CD4-positive, alpha-beta T cell treated with Interleukin-1 beta for 1 hour (primary cell): Measurements from ENCODE around the gene USP43.
"Not testable (repeated sequence)": the region's sequence is repeated elsewhere in the genome, so short reads cannot be mapped to it uniquely, and the experiment has no call there.

Source experiments
- DNase-seq, 2 donors: peaks; one replicate each; pipeline ENCODE4 v3.0.0-alpha.2; 2020 to 2022

USP43 gene, protein sequence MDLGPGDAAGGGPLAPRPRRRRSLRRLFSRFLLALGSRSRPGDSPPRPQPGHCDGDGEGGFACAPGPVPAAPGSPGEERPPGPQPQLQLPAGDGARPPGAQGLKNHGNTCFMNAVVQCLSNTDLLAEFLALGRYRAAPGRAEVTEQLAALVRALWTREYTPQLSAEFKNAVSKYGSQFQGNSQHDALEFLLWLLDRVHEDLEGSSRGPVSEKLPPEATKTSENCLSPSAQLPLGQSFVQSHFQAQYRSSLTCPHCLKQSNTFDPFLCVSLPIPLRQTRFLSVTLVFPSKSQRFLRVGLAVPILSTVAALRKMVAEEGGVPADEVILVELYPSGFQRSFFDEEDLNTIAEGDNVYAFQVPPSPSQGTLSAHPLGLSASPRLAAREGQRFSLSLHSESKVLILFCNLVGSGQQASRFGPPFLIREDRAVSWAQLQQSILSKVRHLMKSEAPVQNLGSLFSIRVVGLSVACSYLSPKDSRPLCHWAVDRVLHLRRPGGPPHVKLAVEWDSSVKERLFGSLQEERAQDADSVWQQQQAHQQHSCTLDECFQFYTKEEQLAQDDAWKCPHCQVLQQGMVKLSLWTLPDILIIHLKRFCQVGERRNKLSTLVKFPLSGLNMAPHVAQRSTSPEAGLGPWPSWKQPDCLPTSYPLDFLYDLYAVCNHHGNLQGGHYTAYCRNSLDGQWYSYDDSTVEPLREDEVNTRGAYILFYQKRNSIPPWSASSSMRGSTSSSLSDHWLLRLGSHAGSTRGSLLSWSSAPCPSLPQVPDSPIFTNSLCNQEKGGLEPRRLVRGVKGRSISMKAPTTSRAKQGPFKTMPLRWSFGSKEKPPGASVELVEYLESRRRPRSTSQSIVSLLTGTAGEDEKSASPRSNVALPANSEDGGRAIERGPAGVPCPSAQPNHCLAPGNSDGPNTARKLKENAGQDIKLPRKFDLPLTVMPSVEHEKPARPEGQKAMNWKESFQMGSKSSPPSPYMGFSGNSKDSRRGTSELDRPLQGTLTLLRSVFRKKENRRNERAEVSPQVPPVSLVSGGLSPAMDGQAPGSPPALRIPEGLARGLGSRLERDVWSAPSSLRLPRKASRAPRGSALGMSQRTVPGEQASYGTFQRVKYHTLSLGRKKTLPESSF

DNA sequence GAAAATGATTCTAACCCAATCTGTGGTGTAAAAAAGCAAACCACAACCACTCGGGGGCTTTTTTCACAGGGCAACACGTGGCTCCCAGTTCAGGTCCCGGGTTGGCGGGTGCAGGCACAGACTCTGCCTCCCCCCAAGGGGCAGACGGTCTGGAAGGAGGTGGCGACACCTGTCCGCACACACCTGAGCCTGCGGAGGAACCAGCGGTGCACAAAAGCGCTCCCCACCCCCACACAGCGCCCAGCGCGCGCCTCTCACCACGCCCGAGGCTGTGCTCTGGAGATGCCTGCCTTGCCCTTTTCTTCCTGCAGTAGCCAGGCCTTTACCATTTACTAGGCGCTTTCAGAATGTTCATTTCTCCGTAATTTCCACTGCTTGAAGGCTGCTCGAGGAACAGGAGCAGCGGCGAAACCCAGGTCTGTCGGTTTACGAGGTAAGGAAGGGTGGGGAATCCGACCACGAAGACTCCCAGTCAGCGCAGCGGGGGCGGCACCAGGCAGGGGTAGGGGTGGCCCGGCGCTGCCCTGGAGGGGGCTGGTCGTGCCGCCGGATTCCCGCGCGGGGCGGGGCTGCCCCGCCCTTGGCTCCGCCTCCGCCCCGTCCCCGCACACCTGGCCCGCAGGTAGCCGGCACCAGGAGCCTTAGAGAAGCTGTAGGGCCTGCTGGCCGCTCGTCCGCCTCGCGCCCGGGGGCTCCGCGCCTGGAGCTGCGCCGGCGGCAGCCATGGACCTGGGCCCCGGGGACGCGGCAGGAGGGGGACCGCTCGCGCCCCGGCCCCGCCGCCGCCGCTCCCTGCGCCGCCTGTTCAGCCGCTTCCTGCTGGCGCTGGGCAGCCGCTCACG, at the start of gene USP43:
USP43 (plus strand) TSS at position 608 of the 842 bp plus-strand sequence; CDS start at position 724, 116 bp downstream.
- peak in 1 of 2 donors; percentile 3 for DNase-seq

DNA sequence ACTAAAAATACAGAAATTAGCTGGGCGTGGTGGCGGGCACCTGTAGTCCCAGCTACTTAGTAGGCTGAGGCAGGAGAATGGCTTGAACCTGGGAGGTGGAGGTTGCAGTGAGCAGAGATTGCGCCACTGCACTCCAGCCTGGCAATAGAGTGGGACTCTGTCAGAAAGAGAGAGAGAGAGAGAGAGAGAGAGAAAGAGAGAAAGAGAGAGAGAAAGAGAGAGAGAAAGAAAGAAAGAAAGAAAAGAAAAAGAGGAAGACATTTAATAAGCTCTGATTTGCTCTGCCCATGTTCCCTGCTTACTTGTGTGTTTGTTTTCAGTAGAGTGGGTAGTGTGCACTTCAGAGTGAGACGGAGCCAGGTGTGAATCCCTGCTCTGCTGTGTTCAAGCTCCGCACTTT, 47.7 kb upstream of the USP43 start:
- not testable (repeated sequence) for DNase-seq

DNA sequence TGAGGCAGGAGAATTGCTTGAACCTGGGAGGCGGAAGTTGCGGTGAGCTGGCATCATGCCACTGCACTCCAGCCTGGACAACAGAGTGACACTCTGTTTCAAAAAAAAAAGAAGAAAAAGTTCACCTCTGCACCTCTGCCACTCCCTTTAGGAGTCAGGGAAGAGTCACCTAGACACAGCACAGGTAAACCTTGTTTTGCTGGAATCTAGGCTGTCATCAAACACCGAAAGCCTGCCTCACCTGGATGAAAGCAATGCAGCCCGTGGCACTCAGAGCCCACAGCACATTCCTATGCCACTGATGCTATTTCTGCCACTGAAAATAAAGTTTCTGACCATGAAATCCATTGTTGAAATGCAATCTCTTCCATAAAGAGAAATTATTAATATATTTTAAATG, 46.7 kb upstream of the USP43 start:
- no peak for DNase-seq

DNA sequence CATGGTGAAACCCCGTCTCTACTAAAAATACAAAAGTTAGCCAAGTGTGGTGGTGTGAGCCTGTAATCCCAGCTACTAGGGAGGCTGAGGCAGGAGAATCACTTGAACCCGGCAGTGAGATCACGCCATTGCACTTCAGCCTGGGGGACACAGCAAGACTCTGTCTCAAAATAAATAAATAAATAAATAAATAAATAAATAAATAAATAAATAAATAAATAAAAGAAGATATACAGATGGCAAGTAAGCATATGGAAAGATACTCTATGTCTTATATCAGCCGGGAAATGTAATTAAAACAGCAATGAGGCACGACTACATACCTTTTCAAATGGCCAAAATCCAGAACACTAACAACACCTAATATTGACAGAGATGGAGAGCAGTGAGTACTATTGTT, 40.7 kb upstream of the USP43 start:
- DNase-seq: not testable (repeated sequence)

DNA sequence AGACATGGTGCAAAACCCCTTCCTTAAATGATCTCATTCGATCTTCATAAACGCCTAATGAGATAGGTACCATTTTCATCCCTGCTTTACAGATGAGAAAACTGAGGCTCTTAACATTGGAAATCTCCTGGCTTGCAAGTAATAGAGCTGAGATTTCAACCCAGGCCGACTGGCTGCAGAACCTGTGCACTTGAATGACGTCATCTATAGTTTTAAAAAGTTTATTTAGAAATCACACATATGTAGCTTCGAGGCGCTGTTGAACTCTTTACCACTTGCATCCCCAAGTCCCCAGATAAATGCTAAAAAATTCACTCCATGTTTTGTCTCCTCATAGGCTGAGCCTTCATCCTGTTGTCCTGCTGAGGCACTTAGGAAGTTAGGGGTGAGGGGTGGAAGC, 38.9 kb upstream of the USP43 start:
- DNase-seq: no peak

DNA sequence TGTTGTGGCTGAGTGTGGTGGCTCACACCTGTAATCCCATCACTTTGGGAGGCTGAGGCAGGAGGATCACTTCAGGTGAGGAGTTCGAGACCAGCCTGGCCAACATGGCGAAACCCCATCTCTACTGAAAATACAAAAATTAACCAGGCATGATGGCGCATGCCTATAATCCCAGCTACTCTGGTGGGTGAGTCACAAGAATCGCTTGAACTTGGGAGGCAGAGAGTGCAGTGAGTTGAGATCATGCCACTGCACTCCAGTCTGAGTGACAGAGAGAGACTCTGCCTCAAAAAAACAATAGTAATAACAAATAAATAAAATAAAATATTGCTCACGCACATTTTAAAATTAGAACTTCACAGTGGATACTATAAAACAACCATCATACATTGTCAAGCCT, 38.3 kb upstream of the USP43 start:
- not testable (repeated sequence) for DNase-seq

DNA sequence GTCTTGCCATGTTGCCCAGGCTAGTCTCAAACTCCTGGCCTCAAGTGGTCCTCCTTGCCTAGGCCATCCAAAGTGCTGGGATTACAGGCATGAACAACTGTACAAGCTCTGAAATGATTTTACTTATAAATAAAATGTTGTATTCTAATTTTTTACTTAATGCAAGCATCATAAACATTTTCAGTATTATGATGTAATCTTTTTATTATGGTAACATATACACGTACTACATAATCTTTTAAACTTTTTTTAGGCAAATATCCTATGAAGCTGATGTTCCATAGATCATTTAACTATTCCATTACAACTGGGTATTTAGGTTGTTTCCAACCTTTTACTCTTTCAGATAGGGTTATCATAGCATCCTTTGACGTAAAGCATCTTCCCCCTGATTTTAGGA, 33.8 kb upstream of the USP43 start:
- DNase-seq: no peak

DNA sequence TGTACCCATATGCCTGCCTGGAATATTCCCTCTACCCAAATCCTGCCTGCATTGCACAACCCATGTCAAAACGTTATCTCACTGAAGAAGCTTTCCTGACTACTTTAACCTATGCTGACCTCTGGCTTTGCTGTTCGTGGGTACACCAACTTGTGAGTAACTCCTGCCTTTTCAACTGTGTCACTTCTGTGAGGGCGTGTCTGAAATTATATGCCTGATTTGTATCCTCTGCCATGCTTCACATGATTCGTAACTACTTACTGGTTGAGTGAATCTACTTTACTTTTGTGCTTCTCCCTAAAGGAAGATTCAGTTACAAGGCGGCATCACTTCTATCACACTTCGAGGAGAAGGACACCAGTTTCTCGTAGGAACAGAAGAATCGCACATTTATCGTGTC, 33.3 kb upstream of the USP43 start:
- DNase-seq: no peak

DNA sequence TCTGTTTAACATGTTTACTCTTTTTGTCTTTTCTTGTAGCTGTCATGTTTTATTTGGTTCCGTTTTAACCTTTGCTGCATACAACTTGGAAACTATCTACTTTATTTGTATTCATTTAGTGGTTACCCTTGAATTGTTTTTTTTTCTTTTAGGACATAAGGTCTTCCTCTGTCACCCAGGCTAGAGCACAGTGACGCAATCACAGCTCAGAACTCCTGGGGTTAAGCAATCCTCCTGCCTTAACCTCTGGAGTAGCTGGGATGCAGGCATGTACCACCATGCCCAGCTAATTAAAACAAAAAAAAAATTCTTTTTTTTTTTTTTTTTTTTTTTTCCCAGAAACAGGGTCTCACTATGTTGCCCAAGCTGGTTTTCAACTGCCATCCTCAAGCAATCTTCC, 29.8 kb upstream of the USP43 start:
- DNase-seq: no peak

DNA sequence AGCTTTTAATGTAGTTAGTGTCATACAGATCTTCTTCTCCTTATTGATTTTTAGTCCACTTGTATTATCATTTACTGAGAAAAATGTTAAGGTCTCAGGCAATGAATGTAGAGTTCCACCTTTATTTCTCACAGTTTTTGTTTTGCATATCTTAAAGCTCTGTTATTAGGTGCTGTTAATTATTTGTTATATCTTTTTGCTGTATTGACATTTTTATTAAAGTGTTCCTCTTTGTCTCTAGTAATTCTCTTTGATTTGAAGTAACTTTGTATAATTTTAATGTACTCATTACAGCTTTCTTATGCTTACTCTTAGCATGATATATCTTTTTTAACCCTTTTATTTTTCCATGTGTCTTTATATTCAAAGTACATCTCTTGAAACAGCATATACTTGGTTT, 22.4 kb upstream of the USP43 start:
- DNase-seq: no peak

DNA sequence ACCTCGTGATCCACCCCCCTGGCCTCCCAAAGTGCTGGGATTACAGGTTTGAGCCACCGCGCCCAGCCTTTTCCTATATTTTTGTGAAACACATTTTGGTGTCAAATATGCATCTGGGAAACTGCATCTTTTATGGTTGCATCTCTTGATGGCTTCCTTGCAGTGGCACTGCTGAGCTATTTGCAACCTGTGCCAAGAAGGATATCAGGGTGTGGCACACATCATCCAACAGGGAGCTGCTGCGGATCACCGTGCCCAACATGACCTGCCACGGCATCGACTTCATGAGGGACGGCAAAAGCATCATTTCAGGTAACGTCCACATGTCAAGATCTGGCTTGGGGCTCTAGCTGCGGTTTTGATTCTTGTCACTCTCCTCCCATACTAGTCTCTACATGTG, 16.8 kb upstream of the USP43 start:
- no peak for DNase-seq

DNA sequence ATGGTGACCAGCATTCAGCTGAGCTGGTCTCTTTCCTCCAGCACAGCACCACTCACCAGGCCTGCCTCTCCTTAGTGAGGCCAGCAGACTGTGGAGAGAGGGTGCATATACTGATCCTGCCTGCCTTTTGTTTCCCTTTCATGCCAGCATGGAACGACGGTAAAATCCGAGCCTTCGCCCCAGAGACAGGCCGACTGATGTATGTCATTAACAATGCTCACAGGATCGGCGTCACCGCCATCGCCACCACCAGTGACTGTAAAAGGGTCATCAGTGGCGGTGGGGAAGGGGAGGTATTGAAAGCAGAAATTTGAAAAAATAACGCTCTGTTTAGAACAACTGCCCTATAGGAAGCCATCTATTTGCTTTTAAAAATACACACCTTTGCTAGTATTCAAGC, 12.6 kb upstream of the USP43 start:
- no peak for DNase-seq

DNA sequence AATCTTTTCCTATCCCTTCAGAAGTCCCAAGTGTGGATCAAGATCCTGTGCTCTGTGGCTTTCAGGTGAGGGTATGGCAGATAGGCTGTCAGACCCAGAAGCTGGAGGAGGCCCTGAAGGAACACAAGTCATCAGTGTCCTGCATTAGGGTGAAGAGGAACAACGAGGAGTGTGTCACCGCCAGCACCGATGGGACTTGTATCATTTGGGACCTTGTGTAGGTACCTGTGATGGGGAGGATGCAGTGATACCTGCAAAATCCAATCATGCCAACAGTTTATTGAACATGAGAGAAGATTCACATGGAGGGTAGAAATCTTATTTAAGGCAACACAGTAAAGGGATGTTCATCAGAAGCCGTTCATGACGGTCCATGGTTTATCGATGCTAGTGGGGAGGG, 10.0 kb upstream of the USP43 start:
- no peak for DNase-seq

DNA sequence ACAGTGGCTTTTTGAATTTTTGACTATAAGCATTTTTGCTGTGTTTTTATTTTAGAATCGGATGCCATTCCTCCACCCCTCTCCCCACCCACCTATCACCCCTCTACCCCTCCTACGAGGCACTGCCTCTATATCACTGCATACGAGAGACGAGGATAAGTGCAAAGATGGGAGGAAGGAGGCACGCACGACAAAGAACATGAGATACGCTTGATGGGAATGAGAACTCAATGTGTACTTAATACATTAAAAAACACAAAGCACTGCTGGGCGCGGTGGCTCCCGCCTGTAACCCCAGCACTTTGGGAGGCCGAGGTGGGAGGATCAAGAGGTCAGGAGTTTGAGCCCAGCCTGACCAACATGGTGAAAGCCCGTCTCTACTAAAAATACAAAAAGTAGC, 8.8 kb upstream of the USP43 start:
- no peak for DNase-seq

DNA sequence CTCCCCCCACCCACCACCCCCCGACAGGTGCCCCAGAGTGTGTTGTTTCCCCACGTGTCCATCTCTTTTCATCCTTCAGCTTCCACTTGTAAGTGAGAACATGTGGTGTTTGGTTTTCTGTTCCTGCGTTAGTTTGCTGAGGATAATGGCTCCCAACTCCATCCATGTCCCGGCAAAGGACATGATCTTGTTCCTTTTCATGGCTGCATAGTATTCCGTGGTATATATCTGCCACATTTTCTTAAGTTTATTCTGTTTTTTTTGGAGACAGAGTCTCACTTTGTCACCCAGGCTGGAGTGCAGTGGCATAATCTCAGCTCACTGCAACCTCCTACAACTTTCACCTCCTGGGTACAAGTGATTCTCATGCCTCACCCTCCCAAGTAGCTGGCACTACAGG, 4.9 kb upstream of the USP43 start:
- DNase-seq: not testable (repeated sequence)

DNA sequence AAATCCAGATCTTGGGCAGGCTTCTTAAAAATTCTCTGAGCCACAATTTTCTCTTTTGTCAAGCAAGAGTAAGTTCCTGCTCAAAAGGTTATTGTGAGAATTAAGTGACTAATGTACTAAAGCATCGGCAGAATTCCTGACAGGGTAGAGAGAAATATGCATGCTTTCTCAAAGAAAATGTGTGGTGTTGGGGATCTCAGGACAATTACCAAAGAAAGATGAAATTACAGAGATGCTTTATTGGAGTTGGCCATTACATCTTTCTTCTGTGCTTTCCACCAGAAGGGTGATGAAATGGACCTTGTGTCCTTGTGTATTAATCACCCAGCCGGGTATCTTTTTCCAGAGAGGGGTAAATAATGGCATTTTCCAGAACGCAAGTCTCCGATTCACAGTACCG, 1.7 kb upstream of the USP43 start:
- DNase-seq: no peak

DNA sequence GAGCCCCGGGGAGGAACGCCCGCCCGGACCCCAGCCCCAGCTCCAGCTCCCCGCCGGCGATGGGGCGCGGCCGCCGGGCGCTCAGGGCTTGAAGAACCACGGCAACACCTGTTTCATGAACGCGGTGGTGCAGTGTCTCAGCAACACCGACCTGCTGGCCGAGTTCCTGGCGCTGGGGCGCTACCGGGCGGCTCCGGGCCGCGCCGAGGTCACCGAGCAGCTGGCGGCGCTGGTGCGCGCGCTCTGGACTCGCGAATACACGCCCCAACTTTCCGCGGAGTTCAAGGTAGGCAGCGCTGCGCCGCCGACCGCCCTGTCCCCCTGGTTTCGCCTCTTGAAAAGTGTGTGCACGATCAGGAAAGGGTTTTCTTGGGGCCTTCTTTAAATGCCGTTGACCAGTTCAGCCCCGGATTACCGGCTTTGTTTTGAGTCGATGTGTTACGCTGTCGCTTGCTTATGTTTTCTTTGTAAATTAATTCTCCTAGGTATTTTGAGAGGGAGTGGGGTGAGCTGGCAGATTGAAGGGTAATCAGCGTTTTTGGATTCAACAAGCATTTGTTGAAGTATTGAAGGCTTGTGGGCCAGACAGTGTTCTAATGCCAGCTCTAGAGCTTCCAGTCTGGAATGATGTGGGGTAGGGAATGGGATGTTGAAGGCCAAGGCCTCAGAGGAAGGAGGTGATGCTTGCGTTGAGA, 681 bp downstream of the USP43 start:
- peak in 1 of 2 donors; percentile 7 for DNase-seq

DNA sequence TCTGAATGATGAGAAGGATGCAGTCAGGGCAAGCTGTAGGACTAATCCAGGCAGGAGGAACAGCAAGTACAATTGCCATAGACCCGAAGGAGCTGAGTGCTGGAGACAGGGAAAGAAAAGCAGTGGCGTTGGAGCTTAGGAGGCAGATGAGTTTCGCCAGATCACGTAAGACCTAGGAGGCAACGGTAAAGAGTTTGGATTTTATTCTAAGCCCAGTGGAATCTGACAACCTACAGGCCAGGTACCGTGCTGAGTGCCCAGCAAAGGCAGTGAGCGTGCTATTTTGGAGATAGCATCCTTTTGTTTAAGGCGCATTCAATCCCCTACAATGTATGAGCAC, 1.2 kb downstream of the USP43 start:
- DNase-seq: no peak

DNA sequence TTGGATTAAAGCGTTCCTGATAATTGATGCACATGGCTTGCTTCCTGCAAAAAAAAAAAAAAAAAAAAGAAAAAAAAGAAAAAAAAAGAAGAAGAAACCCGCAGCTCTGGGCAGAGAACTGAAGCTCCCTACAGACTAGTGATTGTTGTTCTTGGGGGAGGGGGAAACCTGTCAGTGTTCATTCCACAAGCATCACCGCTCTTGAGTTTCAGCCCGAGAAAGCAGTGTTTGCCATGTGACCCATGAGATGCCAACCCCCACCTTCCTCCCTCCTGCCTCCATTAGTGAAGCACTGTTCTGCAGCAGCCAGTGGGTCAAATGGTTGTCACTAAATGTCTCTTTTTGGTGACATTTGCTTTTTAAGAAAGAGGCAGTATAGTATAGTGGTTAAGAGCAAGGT, 1.7 kb downstream of the USP43 start:
- no peak for DNase-seq

DNA sequence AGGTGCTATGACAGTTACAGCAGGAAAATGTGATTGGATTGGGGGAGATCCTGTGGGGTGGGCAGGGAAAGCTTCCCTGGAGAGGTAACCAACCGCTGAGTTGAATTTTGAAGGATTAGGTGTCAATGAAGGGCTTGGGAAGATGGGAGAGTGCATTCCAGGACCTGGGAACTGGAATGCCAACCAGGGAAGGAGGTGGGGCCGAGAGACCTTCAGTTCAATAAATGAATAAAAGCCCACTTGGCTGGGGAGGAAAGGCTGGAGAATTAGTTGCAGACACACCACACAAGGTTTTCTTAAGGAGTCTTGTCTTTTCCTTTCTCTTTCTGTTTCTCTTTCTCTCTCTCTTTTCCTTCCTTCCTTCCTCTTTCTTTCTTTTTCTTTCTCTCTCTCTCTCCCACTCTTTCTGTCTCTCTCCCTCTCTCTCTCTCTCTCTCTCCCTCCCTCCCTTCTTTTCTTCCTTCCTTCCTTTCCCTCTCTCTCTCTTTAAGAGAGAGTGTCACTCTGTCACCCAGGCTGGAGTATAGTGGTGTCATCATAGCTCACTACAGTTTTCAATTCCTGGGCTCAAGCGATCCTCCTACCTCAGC, 3.3 kb downstream of the USP43 start:
- no peak for DNase-seq

DNA sequence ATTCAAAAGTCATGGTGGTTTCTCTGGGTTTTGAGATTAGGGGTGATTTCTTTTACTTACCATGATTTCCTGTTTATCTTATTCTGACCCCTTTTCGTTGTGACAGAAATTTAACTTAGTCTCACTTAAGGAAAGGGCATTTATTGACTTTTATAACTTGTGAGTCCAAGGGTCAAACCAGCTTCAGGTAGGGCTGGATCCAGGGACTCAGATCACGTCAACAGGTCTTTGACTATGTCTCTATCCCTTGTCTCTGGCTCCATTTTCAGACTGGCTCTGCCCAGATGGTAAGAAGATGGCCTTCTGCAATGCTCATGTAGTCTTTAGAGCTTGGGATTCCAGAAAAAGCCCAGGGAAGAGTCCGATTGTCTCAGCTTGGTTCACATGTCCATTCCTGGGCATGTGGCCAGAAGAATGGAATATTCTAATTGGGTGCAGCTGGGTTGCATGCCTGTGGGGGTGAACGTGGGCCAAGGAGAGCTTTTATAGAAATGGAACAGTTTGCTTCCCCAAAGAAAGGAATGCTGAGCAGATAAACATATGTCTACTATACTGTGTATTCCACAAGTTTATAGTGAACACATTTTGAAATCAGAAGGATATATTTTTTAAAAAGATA, 13.4 kb downstream of the USP43 start:
- DNase-seq: no peak
